ENCODE measurements around the gene AKAIN1. TPM values are rescaled to one million over a fixed set of nuclear protein-coding genes. Genes with fewer than 3 reads are reported as not detected.

Gene AKAIN1
- total RNA-seq, 2 donors from 2014 or later, result not detected

GRCh38 chr18:5155907-5156287, 41.2 kb downstream of the AKAIN1 start:
- H3K27me3 ChIP-seq (ENCODE audit: control insufficient read depth, insufficient read depth, low read length, poor library complexity, severe bottlenecking), result no peaks in the 10 kb centered on the region
- H3K27me3 Mint-ChIP-seq (ENCODE audit: insufficient read depth), result no peaks in the 10 kb centered on the region
- H3K4me3 ChIP-seq (ENCODE audit: low read length), result no peak overlapping the region
- H3K9me3 Mint-ChIP-seq, result no peaks in the 10 kb centered on the region
- H3K9ac ChIP-seq (ENCODE audit: extremely low read depth, low read length, poor library complexity, severe bottlenecking), result no peak overlapping the region
- DNase-seq, result no peak
- no peak overlapping the region for H3K27ac Mint-ChIP-seq
- no peak for TF ChIP-seq CTCF (conservative IDR thresholded peaks at IDR 0.05)
- no peak overlapping the region for H3K4me3 Mint-ChIP-seq
- 95 to 100% methylated on average over 2 to 5 of the region's 5 CpGs for WGBS, 2 experiments (ENCODE audit: insufficient coverage in 1 of 2, insufficient read length in 1 of 2)
- H3K36me3 ChIP-seq (ENCODE audit: control insufficient read depth, insufficient read depth, low read length), result no peaks in the 10 kb centered on the region
- H3K36me3 Mint-ChIP-seq (ENCODE audit: low read depth), result no peaks in the 10 kb centered on the region
- H3K4me1 ChIP-seq (ENCODE audit: control insufficient read depth, insufficient read depth, low read length), result no peaks in the 10 kb centered on the region
- H3K27ac ChIP-seq (ENCODE audit: low read depth, low read length), result no peak overlapping the region
- H3K9me3 ChIP-seq (ENCODE audit: control insufficient read depth, low read length), result no peaks in the 10 kb centered on the region
- no peaks in the 10 kb centered on the region for H3K4me1 Mint-ChIP-seq

GRCh38 chr18:5155218-5155906, 41.7 kb downstream of the AKAIN1 start:
- Mint-ChIP-seq H3K27me3 (ENCODE audit: insufficient read depth) (no peaks in the 10 kb centered on the region), H3K4me3 (no peak overlapping the region), H3K36me3 (ENCODE audit: low read depth) (no peaks in the 10 kb centered on the region), H3K4me1 (no peaks in the 10 kb centered on the region), H3K9me3 (no peaks in the 10 kb centered on the region), H3K27ac (no peak overlapping the region)
- H3K9ac ChIP-seq (ENCODE audit: extremely low read depth, low read length, poor library complexity, severe bottlenecking), result no peak overlapping the region
- no peak overlapping the region for H3K27ac ChIP-seq (ENCODE audit: low read depth, low read length)
- no peaks in the 10 kb centered on the region for H3K27me3 ChIP-seq (ENCODE audit: control insufficient read depth, insufficient read depth, low read length, poor library complexity, severe bottlenecking)
- no peaks in the 10 kb centered on the region for H3K36me3 ChIP-seq (ENCODE audit: control insufficient read depth, insufficient read depth, low read length)
- H3K4me1 ChIP-seq (ENCODE audit: control insufficient read depth, insufficient read depth, low read length), result no peaks in the 10 kb centered on the region
- H3K9me3 ChIP-seq (ENCODE audit: control insufficient read depth, low read length), result no peaks in the 10 kb centered on the region
- no peak for TF ChIP-seq CTCF (conservative IDR thresholded peaks at IDR 0.05)
- no peak overlapping the region for H3K4me3 ChIP-seq (ENCODE audit: low read length)
- WGBS, 2 experiments (ENCODE audit: insufficient coverage in 1 of 2, insufficient read length in 1 of 2), result 92 to 93% methylated on average over 12 to 17 of the region's 17 CpGs
- DNase-seq, result no peak

GRCh38 chr18:5152343-5153020, 44.6 kb downstream of the AKAIN1 start:
- Histone ChIP-seq H3K36me3 (ENCODE audit: control insufficient read depth, insufficient read depth, low read length) (no peaks in the 10 kb centered on the region), H3K4me3 (ENCODE audit: low read length) (no peak overlapping the region), H3K27ac (ENCODE audit: low read depth, low read length) (no peak overlapping the region), H3K27me3 (ENCODE audit: control insufficient read depth, insufficient read depth, low read length, poor library complexity, severe bottlenecking) (no peaks in the 10 kb centered on the region), H3K9ac (ENCODE audit: extremely low read depth, low read length, poor library complexity, severe bottlenecking) (no peak overlapping the region), H3K4me1 (ENCODE audit: control insufficient read depth, insufficient read depth, low read length) (no peaks in the 10 kb centered on the region), H3K9me3 (ENCODE audit: control insufficient read depth, low read length) (no peaks in the 10 kb centered on the region)
- no peak overlapping the region for H3K4me3 Mint-ChIP-seq
- peak; percentile 56 for DNase-seq
- WGBS, 2 experiments (ENCODE audit: insufficient coverage in 1 of 2, insufficient read length in 1 of 2), result 72 to 87% methylated on average over 6 of the region's 6 CpGs
- no peak overlapping the region for H3K27ac Mint-ChIP-seq
- H3K36me3 Mint-ChIP-seq (ENCODE audit: low read depth), result no peaks in the 10 kb centered on the region
- no peaks in the 10 kb centered on the region for H3K9me3 Mint-ChIP-seq
- no peaks in the 10 kb centered on the region for H3K4me1 Mint-ChIP-seq
- H3K27me3 Mint-ChIP-seq (ENCODE audit: insufficient read depth), result no peaks in the 10 kb centered on the region
- TF ChIP-seq CTCF (conservative IDR thresholded peaks at IDR 0.05), result no peak
